ENCODE measurements around the gene TEF. TPM values are rescaled to one million over a fixed set of nuclear protein-coding genes. Genes with fewer than 3 reads are reported as not detected.

Gene TEF
- total RNA-seq, 1 donor from 2014 or later, result 13.9 TPM

- H3K36me3 Mint-ChIP-seq (ENCODE audit: unreplicated experiment), result no peaks in the 10 kb centered on the region
- peak; percentile 94 for DNase-seq
- H3K9me3 Mint-ChIP-seq (ENCODE audit: unreplicated experiment), result peaks cover 12% of the 10 kb centered on the region
- no peak for TF ChIP-seq CTCF (IDR thresholded peaks at IDR 0.05; ENCODE audit: partially characterized antibody, unreplicated experiment)
- peak overlapping the region; percentile 99 for H3K27ac Mint-ChIP-seq (ENCODE audit: unreplicated experiment)
- peaks cover 6% of the 10 kb centered on the region for H3K27me3 Mint-ChIP-seq (ENCODE audit: unreplicated experiment)
- H3K4me3 Mint-ChIP-seq (ENCODE audit: unreplicated experiment), result peak overlapping the region; percentile 96
- peaks cover 9% of the 10 kb centered on the region for H3K4me1 Mint-ChIP-seq (ENCODE audit: low read depth, unreplicated experiment)
Measured at GRCh38 chr22:41448189-41448808, 66.6 kb downstream of the TEF start.

Other genes starting within 250 kb of the TEF start
- 20.9 TPM for gene L3MBTL2, start 176.6 kb upstream of the TEF start, total RNA-seq (ENCODE audit: unreplicated experiment)
- 0.27 TPM for gene CHADL, start 141.0 kb upstream of the TEF start, total RNA-seq (ENCODE audit: unreplicated experiment)
- 80.8 TPM for gene RANGAP1, start 95.8 kb upstream of the TEF start, total RNA-seq (ENCODE audit: unreplicated experiment)
- gene ZC3H7B, start 80.4 kb upstream of the TEF start, total RNA-seq (ENCODE audit: unreplicated experiment), result 51.6 TPM
- gene TOB2, start 64.9 kb downstream of the TEF start, total RNA-seq (ENCODE audit: unreplicated experiment), result 43.3 TPM
- gene PHF5A, start 86.8 kb downstream of the TEF start, total RNA-seq (ENCODE audit: unreplicated experiment), result 36.1 TPM
- 114 TPM for gene ACO2, start 87.2 kb downstream of the TEF start, total RNA-seq (ENCODE audit: unreplicated experiment)
- 24.6 TPM for gene POLR3H, start 162.5 kb downstream of the TEF start, total RNA-seq (ENCODE audit: unreplicated experiment)
- gene CSDC2, start 179.1 kb downstream of the TEF start, total RNA-seq (ENCODE audit: unreplicated experiment), result 4.7 TPM
- gene PMM1, start 207.9 kb downstream of the TEF start, total RNA-seq (ENCODE audit: unreplicated experiment), result 35.0 TPM
- 34.5 TPM for gene DESI1, start 239.1 kb downstream of the TEF start, total RNA-seq (ENCODE audit: unreplicated experiment)
- 155 TPM for gene XRCC6, start 239.4 kb downstream of the TEF start, total RNA-seq (ENCODE audit: unreplicated experiment)

Measured in glutamatergic neuron (in vitro differentiated cells).